ENCODE data around the gene ATAD3A. TPM values are rescaled to one million over a fixed set of nuclear protein-coding genes. Genes with fewer than 3 reads are reported as not detected.
"Not testable (repeated sequence)": the region's sequence is repeated elsewhere in the genome, so short reads cannot be mapped to it uniquely, and the experiment has no call there.

ATAD3A gene
- total and polyA plus RNA-seq, 2 donors (not counting 1 experiment from before 2014, with no cell fraction given), result 12.5 to 18.0 TPM

DNA sequence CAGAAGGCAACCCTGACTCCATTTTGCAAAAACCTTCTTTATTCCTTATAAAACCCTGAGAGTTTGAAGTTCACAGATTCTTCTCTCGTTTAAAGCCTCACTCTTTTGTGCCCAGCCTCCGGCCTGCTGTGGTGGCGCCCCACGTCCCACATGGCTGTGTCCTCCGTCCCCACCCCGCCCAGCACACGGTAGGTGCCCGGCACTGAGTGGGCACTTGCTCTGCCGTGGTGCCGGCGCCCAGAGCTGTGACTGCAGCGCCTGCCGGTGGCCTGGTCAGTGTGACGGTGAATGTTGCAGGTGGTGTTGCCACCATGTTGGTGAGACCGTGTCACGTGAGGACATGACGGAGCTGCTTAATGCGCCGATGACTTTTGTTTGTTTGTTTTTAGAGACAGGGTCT is 9.4 kb downstream of the ATAD3A start:
- DNase-seq (ENCODE audit: low read depth in 2 of 2), result no peak
- no peak overlapping the region for H3K9ac ChIP-seq (ENCODE audit: insufficient read depth, low read length)
- H3K36me3 ChIP-seq (ENCODE audit: control insufficient read depth, insufficient read depth, low read length), result peaks cover 17% of the 10 kb centered on the region

DNA sequence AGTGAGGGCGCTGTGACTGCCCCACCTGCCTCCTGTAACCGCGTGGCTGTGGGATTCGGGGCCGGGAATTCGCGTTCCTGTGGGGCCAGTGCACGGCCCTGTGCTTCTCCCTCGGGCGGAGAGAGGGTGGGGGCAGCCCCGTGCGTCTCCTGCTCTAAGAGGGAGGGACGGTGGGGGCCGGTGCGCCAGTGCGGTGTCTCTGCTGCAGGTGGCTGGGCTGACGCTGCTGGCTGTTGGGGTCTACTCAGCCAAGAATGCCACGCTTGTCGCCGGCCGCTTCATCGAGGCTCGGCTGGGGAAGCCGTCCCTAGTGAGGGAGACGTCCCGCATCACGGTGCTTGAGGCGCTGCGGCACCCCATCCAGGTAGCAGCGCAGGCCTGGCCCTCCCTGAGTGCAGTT is 10.6 kb downstream of the ATAD3A start:
- H2AFZ ChIP-seq (ENCODE audit: low read length); H3K27me3 ChIP-seq (ENCODE audit: control insufficient read depth, insufficient read depth, low read length); H3K27ac ChIP-seq (ENCODE audit: insufficient read depth, low read length); H3K4me3 ChIP-seq (replicated peaks in 1 of 4; ENCODE audit: control extremely low read depth in 1 of 4, insufficient read depth in 1 of 4, low read depth in 3 of 4, low read length in 4 of 4); DNase-seq (ENCODE audit: low read depth in 2 of 2); H3K4me2 ChIP-seq (ENCODE audit: extremely low read depth, insufficient read depth, low read length); H3K4me1 ChIP-seq (ENCODE audit: control insufficient read depth, extremely low read depth, insufficient read depth, low read length); H3K9me3 ChIP-seq (ENCODE audit: control insufficient read depth, insufficient read depth, low read depth, low read length); H3K79me2 ChIP-seq (ENCODE audit: control insufficient read depth, insufficient read depth, low read length); H3K9ac ChIP-seq (ENCODE audit: insufficient read depth, low read length); H4K20me1 ChIP-seq (ENCODE audit: control insufficient read depth, extremely low read depth, insufficient read depth, low read length): not testable (repeated sequence)
- peaks cover 17% of the 10 kb centered on the region for H3K36me3 ChIP-seq (ENCODE audit: control insufficient read depth, insufficient read depth, low read length)

More for the DNA sequence above, 9.4 kb downstream of the ATAD3A start:
- no peak overlapping the region for H3K27ac ChIP-seq (ENCODE audit: insufficient read depth, low read length)
- H3K9me3 ChIP-seq (ENCODE audit: control insufficient read depth, insufficient read depth, low read depth, low read length), result no peaks in the 10 kb centered on the region
- H3K79me2 ChIP-seq (ENCODE audit: control insufficient read depth, insufficient read depth, low read length), result no peaks in the 10 kb centered on the region
- H3K4me2 ChIP-seq (ENCODE audit: extremely low read depth, insufficient read depth, low read length), result no peak overlapping the region
- no peak overlapping the region for H3K4me3 ChIP-seq (replicated peaks in 1 of 4; ENCODE audit: control extremely low read depth in 1 of 4, insufficient read depth in 1 of 4, low read depth in 3 of 4, low read length in 4 of 4)
- H3K27me3 ChIP-seq (ENCODE audit: control insufficient read depth, insufficient read depth, low read length), result no peaks in the 10 kb centered on the region
- H4K20me1 ChIP-seq (ENCODE audit: control insufficient read depth, extremely low read depth, insufficient read depth, low read length), result no peaks in the 10 kb centered on the region
- no peak for TF ChIP-seq EZH2 (IDR thresholded peaks at IDR 0.05; ENCODE audit: low read length, missing control alignments)
- TF ChIP-seq, protein P1, sequence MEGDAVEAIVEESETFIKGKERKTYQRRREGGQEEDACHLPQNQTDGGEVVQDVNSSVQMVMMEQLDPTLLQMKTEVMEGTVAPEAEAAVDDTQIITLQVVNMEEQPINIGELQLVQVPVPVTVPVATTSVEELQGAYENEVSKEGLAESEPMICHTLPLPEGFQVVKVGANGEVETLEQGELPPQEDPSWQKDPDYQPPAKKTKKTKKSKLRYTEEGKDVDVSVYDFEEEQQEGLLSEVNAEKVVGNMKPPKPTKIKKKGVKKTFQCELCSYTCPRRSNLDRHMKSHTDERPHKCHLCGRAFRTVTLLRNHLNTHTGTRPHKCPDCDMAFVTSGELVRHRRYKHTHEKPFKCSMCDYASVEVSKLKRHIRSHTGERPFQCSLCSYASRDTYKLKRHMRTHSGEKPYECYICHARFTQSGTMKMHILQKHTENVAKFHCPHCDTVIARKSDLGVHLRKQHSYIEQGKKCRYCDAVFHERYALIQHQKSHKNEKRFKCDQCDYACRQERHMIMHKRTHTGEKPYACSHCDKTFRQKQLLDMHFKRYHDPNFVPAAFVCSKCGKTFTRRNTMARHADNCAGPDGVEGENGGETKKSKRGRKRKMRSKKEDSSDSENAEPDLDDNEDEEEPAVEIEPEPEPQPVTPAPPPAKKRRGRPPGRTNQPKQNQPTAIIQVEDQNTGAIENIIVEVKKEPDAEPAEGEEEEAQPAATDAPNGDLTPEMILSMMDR (conservative IDR thresholded peaks at IDR 0.05 in 1 of 2, IDR thresholded peaks at IDR 0.05 in 1 of 2; ENCODE audit: low read depth in 1 of 2, low read length in 2 of 2), result no peak
- H2AFZ ChIP-seq (ENCODE audit: low read length), result no peak overlapping the region
- H3K4me1 ChIP-seq (ENCODE audit: control insufficient read depth, extremely low read depth, insufficient read depth, low read length), result no peaks in the 10 kb centered on the region

DNA sequence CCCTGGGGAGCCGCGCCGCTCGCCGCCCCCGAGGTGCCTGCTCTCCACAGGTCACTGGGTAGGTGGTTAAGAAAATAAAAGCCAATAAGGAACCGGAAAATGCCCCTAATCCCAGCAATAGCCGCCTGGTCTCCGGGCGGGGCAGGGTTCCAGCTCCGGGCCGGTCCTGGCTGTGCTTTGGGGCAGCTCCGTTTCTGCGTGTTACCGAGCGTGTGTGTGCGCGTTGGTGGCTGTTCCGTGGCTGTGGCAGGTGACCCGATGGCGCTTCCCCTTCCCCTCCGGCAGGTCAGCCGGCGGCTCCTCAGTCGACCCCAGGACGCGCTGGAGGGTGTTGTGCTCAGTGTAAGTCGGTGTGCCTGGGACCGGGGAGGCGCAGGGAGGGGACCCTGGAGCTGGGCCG is 11.3 kb downstream of the ATAD3A start:
- DNase-seq (ENCODE audit: low read depth in 2 of 2); H3K4me2 ChIP-seq (ENCODE audit: extremely low read depth, insufficient read depth, low read length); H3K9ac ChIP-seq (ENCODE audit: insufficient read depth, low read length): not testable (repeated sequence)

DNA sequence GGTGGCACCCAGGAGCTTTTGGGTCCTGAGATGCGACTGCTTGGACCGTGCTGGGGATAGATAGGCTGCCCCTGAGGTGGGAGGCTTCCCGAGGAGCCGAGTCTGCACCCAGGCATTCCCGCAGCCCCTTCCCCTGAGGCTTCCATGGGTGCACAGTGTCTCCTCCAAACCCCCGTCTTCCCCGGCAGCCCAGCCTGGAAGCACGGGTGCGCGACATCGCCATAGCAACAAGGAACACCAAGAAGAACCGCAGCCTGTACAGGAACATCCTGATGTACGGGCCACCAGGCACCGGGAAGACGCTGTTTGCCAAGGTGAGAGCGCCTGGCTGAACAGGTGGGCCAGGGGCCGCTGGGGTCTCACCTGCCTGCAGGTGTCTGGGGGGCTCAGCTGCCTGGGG is 11.7 kb downstream of the ATAD3A start:
- not testable (repeated sequence) for H2AFZ ChIP-seq (ENCODE audit: low read length); H3K79me2 ChIP-seq (ENCODE audit: control insufficient read depth, insufficient read depth, low read length); DNase-seq (ENCODE audit: low read depth in 2 of 2); H3K27me3 ChIP-seq (ENCODE audit: control insufficient read depth, insufficient read depth, low read length); H3K9ac ChIP-seq (ENCODE audit: insufficient read depth, low read length); H4K20me1 ChIP-seq (ENCODE audit: control insufficient read depth, extremely low read depth, insufficient read depth, low read length); H3K4me1 ChIP-seq (ENCODE audit: control insufficient read depth, extremely low read depth, insufficient read depth, low read length); H3K4me3 ChIP-seq (replicated peaks in 1 of 4; ENCODE audit: control extremely low read depth in 1 of 4, insufficient read depth in 1 of 4, low read depth in 3 of 4, low read length in 4 of 4); H3K9me3 ChIP-seq (ENCODE audit: control insufficient read depth, insufficient read depth, low read depth, low read length); H3K4me2 ChIP-seq (ENCODE audit: extremely low read depth, insufficient read depth, low read length); H3K27ac ChIP-seq (ENCODE audit: insufficient read depth, low read length)
- peaks cover 11% of the 10 kb centered on the region for H3K36me3 ChIP-seq (ENCODE audit: control insufficient read depth, insufficient read depth, low read length)

More for the DNA sequence above, 11.3 kb downstream of the ATAD3A start:
- not testable (repeated sequence) for H3K27me3 ChIP-seq (ENCODE audit: control insufficient read depth, insufficient read depth, low read length); H4K20me1 ChIP-seq (ENCODE audit: control insufficient read depth, extremely low read depth, insufficient read depth, low read length); H3K27ac ChIP-seq (ENCODE audit: insufficient read depth, low read length); H3K4me1 ChIP-seq (ENCODE audit: control insufficient read depth, extremely low read depth, insufficient read depth, low read length); H3K79me2 ChIP-seq (ENCODE audit: control insufficient read depth, insufficient read depth, low read length); H3K9me3 ChIP-seq (ENCODE audit: control insufficient read depth, insufficient read depth, low read depth, low read length); H2AFZ ChIP-seq (ENCODE audit: low read length); H3K4me3 ChIP-seq (replicated peaks in 1 of 4; ENCODE audit: control extremely low read depth in 1 of 4, insufficient read depth in 1 of 4, low read depth in 3 of 4, low read length in 4 of 4)
- H3K36me3 ChIP-seq (ENCODE audit: control insufficient read depth, insufficient read depth, low read length), result peaks cover 13% of the 10 kb centered on the region

DNA sequence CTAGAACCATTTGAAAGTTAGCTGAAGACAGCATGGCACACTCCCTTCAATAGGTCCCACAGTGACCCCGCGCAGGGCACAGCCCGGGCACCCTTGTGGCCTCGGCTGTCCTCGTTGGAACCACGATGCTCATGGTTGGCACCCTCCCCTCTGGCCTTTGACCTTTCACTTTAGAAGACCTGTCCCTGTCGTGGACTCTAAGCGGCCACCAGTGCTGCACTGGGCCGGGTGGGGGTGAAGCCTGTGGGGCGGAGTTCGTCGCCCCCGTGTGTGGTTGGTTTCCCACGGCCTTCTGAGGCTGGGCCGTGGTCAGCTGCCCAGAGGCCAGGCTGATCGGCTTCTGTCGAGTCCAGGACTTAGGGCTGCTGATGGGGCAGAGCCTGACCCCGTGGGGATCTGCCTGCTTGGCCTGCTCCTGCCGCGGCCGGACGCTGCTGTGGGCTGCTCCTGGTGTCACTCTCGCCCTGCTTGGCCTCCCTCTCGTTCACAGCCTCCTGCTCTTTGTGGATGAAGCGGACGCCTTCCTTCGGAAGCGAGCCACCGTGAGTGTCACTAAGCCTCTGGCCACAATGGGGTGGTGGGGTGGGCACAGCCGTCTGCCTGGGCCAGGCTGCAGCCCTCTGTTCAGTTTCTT is 12.9 kb downstream of the ATAD3A start:
- H3K4me3 ChIP-seq (replicated peaks in 1 of 4; ENCODE audit: control extremely low read depth in 1 of 4, insufficient read depth in 1 of 4, low read depth in 3 of 4, low read length in 4 of 4); H3K79me2 ChIP-seq (ENCODE audit: control insufficient read depth, insufficient read depth, low read length); H3K9ac ChIP-seq (ENCODE audit: insufficient read depth, low read length); H3K4me2 ChIP-seq (ENCODE audit: extremely low read depth, insufficient read depth, low read length); H3K9me3 ChIP-seq (ENCODE audit: control insufficient read depth, insufficient read depth, low read depth, low read length); H3K4me1 ChIP-seq (ENCODE audit: control insufficient read depth, extremely low read depth, insufficient read depth, low read length); H4K20me1 ChIP-seq (ENCODE audit: control insufficient read depth, extremely low read depth, insufficient read depth, low read length); DNase-seq (ENCODE audit: low read depth in 2 of 2); H3K27ac ChIP-seq (ENCODE audit: insufficient read depth, low read length); H3K27me3 ChIP-seq (ENCODE audit: control insufficient read depth, insufficient read depth, low read length); H2AFZ ChIP-seq (ENCODE audit: low read length): not testable (repeated sequence)
- peaks cover 14% of the 10 kb centered on the region for H3K36me3 ChIP-seq (ENCODE audit: control insufficient read depth, insufficient read depth, low read length)

DNA sequence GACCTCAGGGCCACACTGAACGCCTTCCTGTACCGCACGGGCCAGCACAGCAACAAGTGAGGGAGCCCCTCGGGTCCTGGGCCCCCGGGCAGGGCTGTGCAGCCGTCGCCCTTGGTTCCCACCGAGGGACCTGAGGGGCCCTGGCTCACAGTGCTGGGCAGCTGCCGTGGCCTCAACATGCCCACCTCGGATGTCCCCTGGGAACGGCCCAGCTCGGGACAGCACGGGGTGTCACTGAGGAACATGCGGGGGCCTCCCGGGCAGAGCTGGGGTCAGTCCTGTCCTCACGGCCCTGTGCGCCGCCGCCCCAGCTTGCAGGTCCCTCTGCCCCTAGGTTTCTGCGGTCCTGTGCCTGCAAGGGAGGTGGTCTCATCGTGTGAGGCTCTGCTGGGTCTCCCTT is 14.5 kb downstream of the ATAD3A start:
- not testable (repeated sequence) for DNase-seq (ENCODE audit: low read depth in 2 of 2); H3K36me3 ChIP-seq (ENCODE audit: control insufficient read depth, insufficient read depth, low read length); H3K4me3 ChIP-seq (replicated peaks in 1 of 4; ENCODE audit: control extremely low read depth in 1 of 4, insufficient read depth in 1 of 4, low read depth in 3 of 4, low read length in 4 of 4); H3K27me3 ChIP-seq (ENCODE audit: control insufficient read depth, insufficient read depth, low read length); H2AFZ ChIP-seq (ENCODE audit: low read length); H3K4me1 ChIP-seq (ENCODE audit: control insufficient read depth, extremely low read depth, insufficient read depth, low read length); H4K20me1 ChIP-seq (ENCODE audit: control insufficient read depth, extremely low read depth, insufficient read depth, low read length); H3K27ac ChIP-seq (ENCODE audit: insufficient read depth, low read length); H3K4me2 ChIP-seq (ENCODE audit: extremely low read depth, insufficient read depth, low read length); H3K79me2 ChIP-seq (ENCODE audit: control insufficient read depth, insufficient read depth, low read length); H3K9me3 ChIP-seq (ENCODE audit: control insufficient read depth, insufficient read depth, low read depth, low read length); H3K9ac ChIP-seq (ENCODE audit: insufficient read depth, low read length)

Measured in fibroblast of lung (primary cell).